ENCODE measurements around the gene ZNF609.

DNA sequence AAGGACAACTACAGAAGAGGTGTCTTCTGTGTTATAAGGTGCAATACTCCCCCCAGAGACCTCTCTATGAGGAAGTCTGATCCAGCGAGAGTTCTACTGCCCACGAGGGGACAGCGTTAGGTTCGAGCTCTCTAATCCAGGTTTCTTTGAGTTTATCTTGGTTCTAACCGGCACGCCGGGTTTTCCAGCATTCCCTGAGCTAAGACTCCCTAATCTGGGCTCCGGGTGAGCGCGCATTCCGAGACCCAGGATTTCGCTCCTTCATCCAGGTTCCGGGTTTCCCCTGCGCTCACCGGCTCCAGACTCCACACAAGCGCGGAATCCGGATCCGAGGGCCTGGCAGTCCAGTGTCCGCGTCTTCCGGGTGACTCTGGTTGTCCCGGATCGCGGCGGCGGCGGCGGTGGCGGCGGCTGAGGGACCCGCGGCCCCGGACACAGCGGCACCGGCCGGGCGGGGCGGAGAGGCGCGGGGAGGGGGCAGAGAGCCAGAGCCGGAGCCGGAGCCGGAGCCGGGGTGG lies at the start of gene ZNF609:
- TF ChIP-seq ZFP3 (CRISPR knock-in tag; IDR thresholded peaks at IDR 0.05) (peak; percentile 68; the same call in 1 of the 2 replicates), RARB (CRISPR knock-in tag; IDR thresholded peaks at IDR 0.05) (no peak), SNAI2 (CRISPR knock-in tag; IDR thresholded peaks at IDR 0.05) (no peak), ZNF70 (CRISPR knock-in tag; IDR thresholded peaks at IDR 0.05) (no peak), PPARA (CRISPR knock-in tag; IDR thresholded peaks at IDR 0.05; ENCODE audit: borderline replicate concordance) (no peak), ZNF565 (CRISPR knock-in tag; conservative IDR thresholded peaks at IDR 0.05; ENCODE audit: low read depth) (no peak), ARNTL (CRISPR knock-in tag; IDR thresholded peaks at IDR 0.05; ENCODE audit: borderline replicate concordance, low read depth) (no peak), TCF4 (CRISPR knock-in tag; IDR thresholded peaks at IDR 0.05; ENCODE audit: borderline replicate concordance) (no peak), GLIS3 (CRISPR knock-in tag; IDR thresholded peaks at IDR 0.05) (no peak), CSDC2 (CRISPR knock-in tag; IDR thresholded peaks at IDR 0.05) (peak; percentile 77; the same call in 1 of the 2 replicates), OSR1 (CRISPR knock-in tag; IDR thresholded peaks at IDR 0.05) (no peak)
- TF ChIP-seq, protein P1, sequence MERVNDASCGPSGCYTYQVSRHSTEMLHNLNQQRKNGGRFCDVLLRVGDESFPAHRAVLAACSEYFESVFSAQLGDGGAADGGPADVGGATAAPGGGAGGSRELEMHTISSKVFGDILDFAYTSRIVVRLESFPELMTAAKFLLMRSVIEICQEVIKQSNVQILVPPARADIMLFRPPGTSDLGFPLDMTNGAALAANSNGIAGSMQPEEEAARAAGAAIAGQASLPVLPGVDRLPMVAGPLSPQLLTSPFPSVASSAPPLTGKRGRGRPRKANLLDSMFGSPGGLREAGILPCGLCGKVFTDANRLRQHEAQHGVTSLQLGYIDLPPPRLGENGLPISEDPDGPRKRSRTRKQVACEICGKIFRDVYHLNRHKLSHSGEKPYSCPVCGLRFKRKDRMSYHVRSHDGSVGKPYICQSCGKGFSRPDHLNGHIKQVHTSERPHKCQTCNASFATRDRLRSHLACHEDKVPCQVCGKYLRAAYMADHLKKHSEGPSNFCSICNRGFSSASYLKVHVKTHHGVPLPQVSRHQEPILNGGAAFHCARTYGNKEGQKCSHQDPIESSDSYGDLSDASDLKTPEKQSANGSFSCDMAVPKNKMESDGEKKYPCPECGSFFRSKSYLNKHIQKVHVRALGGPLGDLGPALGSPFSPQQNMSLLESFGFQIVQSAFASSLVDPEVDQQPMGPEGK (CRISPR knock-in tag; IDR thresholded peaks at IDR 0.05; ENCODE audit: borderline replicate concordance), result 0 out of 2 replicates have a peak, but pooled peaks have one; percentile 42
- TF ChIP-seq, protein P2, sequence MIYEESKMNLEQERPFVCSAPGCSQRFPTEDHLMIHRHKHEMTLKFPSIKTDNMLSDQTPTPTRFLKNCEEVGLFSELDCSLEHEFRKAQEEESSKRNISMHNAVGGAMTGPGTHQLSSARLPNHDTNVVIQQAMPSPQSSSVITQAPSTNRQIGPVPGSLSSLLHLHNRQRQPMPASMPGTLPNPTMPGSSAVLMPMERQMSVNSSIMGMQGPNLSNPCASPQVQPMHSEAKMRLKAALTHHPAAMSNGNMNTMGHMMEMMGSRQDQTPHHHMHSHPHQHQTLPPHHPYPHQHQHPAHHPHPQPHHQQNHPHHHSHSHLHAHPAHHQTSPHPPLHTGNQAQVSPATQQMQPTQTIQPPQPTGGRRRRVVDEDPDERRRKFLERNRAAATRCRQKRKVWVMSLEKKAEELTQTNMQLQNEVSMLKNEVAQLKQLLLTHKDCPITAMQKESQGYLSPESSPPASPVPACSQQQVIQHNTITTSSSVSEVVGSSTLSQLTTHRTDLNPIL (CRISPR knock-in tag; IDR thresholded peaks at IDR 0.05; ENCODE audit: low read depth), result no peak
- TF ChIP-seq, protein P3, sequence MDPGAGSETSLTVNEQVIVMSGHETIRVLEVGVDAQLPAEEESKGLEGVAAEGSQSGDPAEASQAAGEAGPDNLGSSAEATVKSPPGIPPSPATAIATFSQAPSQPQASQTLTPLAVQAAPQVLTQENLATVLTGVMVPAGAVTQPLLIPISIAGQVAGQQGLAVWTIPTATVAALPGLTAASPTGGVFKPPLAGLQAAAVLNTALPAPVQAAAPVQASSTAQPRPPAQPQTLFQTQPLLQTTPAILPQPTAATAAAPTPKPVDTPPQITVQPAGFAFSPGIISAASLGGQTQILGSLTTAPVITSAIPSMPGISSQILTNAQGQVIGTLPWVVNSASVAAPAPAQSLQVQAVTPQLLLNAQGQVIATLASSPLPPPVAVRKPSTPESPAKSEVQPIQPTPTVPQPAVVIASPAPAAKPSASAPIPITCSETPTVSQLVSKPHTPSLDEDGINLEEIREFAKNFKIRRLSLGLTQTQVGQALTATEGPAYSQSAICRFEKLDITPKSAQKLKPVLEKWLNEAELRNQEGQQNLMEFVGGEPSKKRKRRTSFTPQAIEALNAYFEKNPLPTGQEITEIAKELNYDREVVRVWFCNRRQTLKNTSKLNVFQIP (CRISPR knock-in tag; IDR thresholded peaks at IDR 0.05; ENCODE audit: borderline replicate concordance, low read depth), result peak; percentile 94; the same call in 1 of the 2 replicates

All from SK-N-SH treated with all-trans-retinoic acid at 6 μM for 48 hours (cell line).